Gastroesophageal sphincter (tissue), 3 donors: ENCODE measurements around the gene MYH14.

Experiments used
- POLR2AphosphoS5 ChIP-seq: sonication (generic); formaldehyde crosslinking; IDR thresholded peaks from one replicate; pipeline ENCODE4 v1.6.1; 2017; ENCODE audit warnings: antibody characterized with exemption
- TF ChIP-seq, protein P1 (sequence below), 4 experiments: fragments of 200-600 bp in 2 of 4; fragments of 450-650 bp in 2 of 4; sonication (generic) in 1 of 4; IDR thresholded peaks; one replicate each; pipeline ENCODE4 v1.5.1; 2017 to 2019; ENCODE audit warnings: antibody characterized with exemption in 4 of 4, mild to moderate bottlenecking in 2 of 4, moderate library complexity in 2 of 4

DNA sequence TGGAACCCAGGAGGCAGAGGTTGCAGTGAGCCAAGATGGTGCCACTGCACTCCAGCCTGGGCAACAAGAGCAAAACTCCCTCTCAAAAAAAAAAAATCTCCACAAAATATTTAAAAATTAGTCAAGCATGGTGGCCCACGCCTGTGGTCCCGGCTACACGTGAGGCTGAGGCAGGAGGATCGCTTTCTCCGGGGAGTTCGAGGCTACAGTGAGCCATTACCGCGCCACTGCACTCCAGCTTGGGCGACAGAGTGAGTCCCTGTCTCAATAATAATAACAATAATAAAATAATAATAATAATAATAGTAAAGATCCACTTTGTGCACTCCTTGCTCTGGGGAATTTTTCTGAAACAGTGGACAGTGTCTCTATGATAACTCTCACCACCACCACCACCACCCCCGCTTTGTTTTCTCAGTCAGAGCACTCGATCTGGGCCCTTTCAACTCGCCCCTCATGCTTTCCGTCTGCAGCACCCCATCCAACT, 153.3 kb downstream of the MYH14 start:
- TF ChIP-seq, protein P1, sequence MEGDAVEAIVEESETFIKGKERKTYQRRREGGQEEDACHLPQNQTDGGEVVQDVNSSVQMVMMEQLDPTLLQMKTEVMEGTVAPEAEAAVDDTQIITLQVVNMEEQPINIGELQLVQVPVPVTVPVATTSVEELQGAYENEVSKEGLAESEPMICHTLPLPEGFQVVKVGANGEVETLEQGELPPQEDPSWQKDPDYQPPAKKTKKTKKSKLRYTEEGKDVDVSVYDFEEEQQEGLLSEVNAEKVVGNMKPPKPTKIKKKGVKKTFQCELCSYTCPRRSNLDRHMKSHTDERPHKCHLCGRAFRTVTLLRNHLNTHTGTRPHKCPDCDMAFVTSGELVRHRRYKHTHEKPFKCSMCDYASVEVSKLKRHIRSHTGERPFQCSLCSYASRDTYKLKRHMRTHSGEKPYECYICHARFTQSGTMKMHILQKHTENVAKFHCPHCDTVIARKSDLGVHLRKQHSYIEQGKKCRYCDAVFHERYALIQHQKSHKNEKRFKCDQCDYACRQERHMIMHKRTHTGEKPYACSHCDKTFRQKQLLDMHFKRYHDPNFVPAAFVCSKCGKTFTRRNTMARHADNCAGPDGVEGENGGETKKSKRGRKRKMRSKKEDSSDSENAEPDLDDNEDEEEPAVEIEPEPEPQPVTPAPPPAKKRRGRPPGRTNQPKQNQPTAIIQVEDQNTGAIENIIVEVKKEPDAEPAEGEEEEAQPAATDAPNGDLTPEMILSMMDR (IDR thresholded peaks at IDR 0.05) = no peak
- no peak for TF ChIP-seq POLR2AphosphoS5
